Fibroblast of mammary gland (primary cell): ENCODE data around the gene TRNAU1AP.
A peak's percentile ranks its signal among the peaks of the same experiment; 100 is the strongest.

Experiments used
- DNase-seq: peaks from one replicate; pipeline ENCODE4 v3.0.0-alpha.2; 2010; ENCODE audit warnings: low read depth
- H3K4me3 ChIP-seq: 2 replicates; pipeline ENCODE4 v1.5.1; 2011; ENCODE audit warnings: low read depth, mild to moderate bottlenecking, low read length, moderate library complexity; ENCODE audit not compliant: control insufficient read depth
- TF ChIP-seq, protein P1 (sequence below): conservative IDR thresholded peaks from 2 replicates; pipeline ENCODE4 v1.5.1; 2011; ENCODE audit warnings: low read depth, low read length, inconsistent platforms; ENCODE audit not compliant: control insufficient read depth, insufficient read depth

The TRNAU1AP gene

GRCh38 chr1:28552758-28553663 lies at the start of gene TRNAU1AP:
Gene TRNAU1AP (plus strand): TSS chr1:28553085. CDS start chr1:28553111, 26 bp downstream.
- TF ChIP-seq, protein P1, sequence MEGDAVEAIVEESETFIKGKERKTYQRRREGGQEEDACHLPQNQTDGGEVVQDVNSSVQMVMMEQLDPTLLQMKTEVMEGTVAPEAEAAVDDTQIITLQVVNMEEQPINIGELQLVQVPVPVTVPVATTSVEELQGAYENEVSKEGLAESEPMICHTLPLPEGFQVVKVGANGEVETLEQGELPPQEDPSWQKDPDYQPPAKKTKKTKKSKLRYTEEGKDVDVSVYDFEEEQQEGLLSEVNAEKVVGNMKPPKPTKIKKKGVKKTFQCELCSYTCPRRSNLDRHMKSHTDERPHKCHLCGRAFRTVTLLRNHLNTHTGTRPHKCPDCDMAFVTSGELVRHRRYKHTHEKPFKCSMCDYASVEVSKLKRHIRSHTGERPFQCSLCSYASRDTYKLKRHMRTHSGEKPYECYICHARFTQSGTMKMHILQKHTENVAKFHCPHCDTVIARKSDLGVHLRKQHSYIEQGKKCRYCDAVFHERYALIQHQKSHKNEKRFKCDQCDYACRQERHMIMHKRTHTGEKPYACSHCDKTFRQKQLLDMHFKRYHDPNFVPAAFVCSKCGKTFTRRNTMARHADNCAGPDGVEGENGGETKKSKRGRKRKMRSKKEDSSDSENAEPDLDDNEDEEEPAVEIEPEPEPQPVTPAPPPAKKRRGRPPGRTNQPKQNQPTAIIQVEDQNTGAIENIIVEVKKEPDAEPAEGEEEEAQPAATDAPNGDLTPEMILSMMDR, result no peak
- peak within 1 kb of the TSS; percentile 83 for H3K4me3 ChIP-seq
- DNase-seq, result peak; percentile 93

DNA sequence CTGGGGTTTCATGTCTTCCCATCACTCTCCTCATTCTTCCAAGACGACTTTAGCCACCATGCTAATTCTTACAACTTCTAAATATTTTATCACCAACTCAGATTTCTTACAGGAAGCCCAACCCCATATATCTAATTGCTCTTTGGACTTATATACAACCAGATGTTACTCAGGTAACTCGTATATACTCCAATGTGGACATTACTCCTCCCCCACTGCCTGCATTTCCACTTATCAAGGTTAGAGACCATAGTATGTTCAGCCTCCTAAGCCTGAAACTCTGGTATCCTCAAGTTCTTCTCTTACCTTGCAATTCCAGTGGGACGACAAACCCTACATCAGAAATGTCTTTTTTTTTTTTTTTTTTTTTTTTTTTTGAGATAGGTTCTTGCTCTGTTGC lies 49.8 kb upstream of the TRNAU1AP start:
- TF ChIP-seq, protein P1, result no peak
- no peak overlapping the region for H3K4me3 ChIP-seq
- no peak for DNase-seq

DNA sequence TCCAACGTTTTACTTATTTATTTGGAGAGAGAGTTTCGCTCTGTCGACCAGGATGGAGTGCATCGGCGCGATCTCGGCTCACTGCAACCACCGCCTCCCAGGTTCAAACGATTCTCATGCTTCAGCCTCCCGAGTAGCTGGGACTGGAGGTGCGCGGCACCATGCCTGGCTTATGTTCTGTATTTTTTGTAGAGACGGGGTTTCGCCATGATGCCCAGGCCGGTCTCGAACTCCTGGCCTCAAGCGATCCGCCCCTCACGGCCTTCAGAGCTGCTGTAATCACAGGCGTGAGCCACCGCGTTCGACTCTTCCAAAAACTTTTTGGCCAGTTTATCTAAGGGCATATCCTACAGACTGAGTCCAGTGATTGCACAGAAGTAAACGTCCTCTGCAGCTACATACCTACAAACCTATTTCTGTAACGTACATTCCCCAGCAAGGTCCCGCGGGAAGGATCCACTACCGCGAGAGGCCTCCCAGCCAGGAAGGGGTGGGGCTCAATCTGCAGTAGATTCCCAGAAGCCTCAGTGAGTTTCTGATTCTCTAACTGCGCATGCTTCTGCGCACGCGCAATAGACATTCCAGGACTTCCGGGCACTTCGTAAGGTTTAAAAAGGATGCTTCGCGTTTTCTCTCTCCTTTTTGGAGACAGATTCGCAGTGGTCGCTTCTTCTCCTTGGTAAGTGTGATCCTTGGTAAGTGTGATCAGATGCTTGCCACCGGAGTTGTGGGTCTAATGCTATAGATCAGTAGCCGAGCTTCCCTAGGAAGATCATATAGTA lies 47.3 kb upstream of the TRNAU1AP start, which contains the start of gene RCC1:
RCC1 (plus strand) TSS at position 638 of the 782 bp plus-strand sequence. CDS start 23,824 bp downstream, outside the sequence.
- TF ChIP-seq, protein P1, result no peak
- peak; percentile 99 for DNase-seq
- peak within 1 kb of the TSS; percentile 66 for H3K4me3 ChIP-seq

GRCh38 chr1:28506907-28507246 lies 46.0 kb upstream of the TRNAU1AP start:
- peak; percentile 10 for DNase-seq
- TF ChIP-seq, protein P1, result no peak
- H3K4me3 ChIP-seq, result peak overlapping the region; percentile 66

DNA sequence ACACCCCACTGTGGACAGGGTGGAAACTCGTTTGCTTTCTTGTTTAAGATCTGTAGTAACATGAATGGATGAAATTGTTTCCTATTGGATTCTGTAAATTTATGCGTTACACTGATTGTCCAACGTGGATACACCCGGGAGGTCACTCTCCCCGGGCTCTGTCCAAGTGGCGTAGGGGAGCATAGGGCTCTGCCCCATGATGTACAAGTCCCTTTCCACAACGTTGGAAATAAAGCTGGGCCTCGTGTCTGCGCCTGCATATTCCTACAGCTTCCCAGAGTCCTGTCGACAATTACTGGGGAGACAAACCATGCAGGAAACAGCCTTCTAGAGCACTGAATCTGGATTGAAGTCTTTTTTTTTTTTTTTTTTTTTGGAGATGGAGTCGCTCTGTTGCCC lies 45.6 kb upstream of the TRNAU1AP start:
- DNase-seq, result peak; percentile 11
- TF ChIP-seq, protein P1, result no peak
- H3K4me3 ChIP-seq, result peak overlapping the region; percentile 66

DNA sequence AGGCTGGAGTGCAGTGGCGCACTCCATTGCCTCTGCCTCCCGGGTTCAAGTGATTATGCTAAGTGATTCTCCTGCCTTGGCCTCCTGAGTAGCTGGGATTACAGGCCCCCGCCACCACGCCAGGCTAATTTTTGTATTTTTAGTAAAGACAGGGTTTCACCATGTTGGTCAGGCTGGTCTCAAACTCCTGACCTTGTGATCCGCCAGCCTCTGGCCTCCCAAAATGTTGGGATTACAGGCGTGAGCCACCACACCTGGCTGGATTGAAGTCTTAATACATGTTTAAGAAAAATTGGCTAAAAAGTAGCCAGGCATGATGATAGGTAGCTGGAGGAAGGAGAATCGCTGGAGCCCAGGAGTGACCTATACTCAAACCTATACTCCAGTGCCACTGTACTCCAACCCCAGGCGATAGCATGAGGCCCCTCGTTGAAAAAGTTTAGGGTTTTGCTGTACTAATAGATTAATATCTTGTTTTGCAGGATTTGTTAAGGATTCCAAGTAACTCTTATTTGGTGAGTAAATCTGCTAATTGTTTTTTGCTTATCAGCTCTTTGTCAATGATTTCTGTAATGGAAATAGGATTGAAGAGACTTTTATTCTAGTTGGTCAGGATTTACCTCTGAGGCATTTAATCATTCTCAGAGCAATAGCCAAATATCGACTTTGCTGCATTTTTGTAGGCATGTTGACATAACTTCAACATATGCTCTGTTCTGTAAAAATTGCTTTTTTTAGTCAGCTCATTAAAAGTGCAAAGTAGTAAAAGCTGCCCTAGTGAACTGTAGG lies 45.0 kb upstream of the TRNAU1AP start:
- peak; percentile 12 for DNase-seq
- H3K4me3 ChIP-seq, result peak overlapping the region; percentile 66
- TF ChIP-seq, protein P1, result no peak
